A673 (cell line): Measurements from ENCODE around the gene SYT8.

ENCODE experiments used
- EZH2 ChIP-seq: fragments of 200-600 bp; sonication (generic); IDR thresholded peaks from 2 replicates; pipeline ENCODE4 v1.6.1; 2017; ENCODE audit warnings: borderline replicate concordance, low read depth, mild to moderate bottlenecking, mixed read lengths, antibody characterized with exemption, low read length; ENCODE audit not compliant: poor library complexity, severe bottlenecking
- TF ChIP-seq, protein P1 (sequence below): fragments of 300-800, 200-600 bp; sonication (generic); conservative IDR thresholded peaks from 2 replicates; pipeline ENCODE4 v1.5.1; 2017; ENCODE audit warnings: low read depth, mild to moderate bottlenecking, antibody characterized with exemption, low read length, moderate library complexity, mixed read lengths

DNA sequence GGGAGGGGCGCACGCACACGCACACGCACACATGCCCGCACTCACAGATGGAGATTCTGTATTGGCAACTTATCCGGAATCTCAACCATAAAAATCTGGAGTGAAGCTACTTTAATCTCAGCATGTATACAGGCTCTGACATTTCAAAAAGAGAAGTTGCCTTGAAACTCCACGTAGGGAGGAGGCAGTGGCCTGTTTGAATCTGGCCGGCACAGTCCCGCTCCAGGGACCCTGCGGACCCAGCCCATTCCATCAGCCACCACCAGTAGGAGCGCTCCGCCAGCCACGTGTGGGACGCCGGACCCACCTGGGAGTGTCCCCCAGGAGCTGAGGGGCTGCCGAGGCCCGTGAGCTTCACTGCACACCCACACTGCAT, 1.9 kb upstream of the SYT8 start:
- TF ChIP-seq, protein P1, sequence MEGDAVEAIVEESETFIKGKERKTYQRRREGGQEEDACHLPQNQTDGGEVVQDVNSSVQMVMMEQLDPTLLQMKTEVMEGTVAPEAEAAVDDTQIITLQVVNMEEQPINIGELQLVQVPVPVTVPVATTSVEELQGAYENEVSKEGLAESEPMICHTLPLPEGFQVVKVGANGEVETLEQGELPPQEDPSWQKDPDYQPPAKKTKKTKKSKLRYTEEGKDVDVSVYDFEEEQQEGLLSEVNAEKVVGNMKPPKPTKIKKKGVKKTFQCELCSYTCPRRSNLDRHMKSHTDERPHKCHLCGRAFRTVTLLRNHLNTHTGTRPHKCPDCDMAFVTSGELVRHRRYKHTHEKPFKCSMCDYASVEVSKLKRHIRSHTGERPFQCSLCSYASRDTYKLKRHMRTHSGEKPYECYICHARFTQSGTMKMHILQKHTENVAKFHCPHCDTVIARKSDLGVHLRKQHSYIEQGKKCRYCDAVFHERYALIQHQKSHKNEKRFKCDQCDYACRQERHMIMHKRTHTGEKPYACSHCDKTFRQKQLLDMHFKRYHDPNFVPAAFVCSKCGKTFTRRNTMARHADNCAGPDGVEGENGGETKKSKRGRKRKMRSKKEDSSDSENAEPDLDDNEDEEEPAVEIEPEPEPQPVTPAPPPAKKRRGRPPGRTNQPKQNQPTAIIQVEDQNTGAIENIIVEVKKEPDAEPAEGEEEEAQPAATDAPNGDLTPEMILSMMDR: no peak
- no peak for TF ChIP-seq EZH2
